ENCODE data around the gene TCF7L2.

GRCh38 chr10:112977426-112977898, 27.4 kb downstream of the TCF7L2 start:
- TF ChIP-seq, protein P1, sequence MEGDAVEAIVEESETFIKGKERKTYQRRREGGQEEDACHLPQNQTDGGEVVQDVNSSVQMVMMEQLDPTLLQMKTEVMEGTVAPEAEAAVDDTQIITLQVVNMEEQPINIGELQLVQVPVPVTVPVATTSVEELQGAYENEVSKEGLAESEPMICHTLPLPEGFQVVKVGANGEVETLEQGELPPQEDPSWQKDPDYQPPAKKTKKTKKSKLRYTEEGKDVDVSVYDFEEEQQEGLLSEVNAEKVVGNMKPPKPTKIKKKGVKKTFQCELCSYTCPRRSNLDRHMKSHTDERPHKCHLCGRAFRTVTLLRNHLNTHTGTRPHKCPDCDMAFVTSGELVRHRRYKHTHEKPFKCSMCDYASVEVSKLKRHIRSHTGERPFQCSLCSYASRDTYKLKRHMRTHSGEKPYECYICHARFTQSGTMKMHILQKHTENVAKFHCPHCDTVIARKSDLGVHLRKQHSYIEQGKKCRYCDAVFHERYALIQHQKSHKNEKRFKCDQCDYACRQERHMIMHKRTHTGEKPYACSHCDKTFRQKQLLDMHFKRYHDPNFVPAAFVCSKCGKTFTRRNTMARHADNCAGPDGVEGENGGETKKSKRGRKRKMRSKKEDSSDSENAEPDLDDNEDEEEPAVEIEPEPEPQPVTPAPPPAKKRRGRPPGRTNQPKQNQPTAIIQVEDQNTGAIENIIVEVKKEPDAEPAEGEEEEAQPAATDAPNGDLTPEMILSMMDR (IDR thresholded peaks at IDR 0.05; ENCODE audit: low read length): no peak
- no peak for TF ChIP-seq EZH2 (IDR thresholded peaks at IDR 0.05; ENCODE audit: borderline replicate concordance, low read length)
